A549 treated with CpdA at 1 μM for 4 hours (cell line): ENCODE measurements around the gene ABCA7. TPM values are rescaled to one million over a fixed set of nuclear protein-coding genes. Genes with fewer than 3 reads are reported as not detected.

ENCODE experiments used
- total RNA-seq: library from RNA; stranded (reverse); fragments of 200-300 nt; extraction: Qiagen RNA extraction; gene quantifications from 5 replicates; pipeline ENCODE4 v1.2.3, GENCODE V29; 2022; ENCODE audit warnings: low read depth

The ABCA7 gene, protein sequence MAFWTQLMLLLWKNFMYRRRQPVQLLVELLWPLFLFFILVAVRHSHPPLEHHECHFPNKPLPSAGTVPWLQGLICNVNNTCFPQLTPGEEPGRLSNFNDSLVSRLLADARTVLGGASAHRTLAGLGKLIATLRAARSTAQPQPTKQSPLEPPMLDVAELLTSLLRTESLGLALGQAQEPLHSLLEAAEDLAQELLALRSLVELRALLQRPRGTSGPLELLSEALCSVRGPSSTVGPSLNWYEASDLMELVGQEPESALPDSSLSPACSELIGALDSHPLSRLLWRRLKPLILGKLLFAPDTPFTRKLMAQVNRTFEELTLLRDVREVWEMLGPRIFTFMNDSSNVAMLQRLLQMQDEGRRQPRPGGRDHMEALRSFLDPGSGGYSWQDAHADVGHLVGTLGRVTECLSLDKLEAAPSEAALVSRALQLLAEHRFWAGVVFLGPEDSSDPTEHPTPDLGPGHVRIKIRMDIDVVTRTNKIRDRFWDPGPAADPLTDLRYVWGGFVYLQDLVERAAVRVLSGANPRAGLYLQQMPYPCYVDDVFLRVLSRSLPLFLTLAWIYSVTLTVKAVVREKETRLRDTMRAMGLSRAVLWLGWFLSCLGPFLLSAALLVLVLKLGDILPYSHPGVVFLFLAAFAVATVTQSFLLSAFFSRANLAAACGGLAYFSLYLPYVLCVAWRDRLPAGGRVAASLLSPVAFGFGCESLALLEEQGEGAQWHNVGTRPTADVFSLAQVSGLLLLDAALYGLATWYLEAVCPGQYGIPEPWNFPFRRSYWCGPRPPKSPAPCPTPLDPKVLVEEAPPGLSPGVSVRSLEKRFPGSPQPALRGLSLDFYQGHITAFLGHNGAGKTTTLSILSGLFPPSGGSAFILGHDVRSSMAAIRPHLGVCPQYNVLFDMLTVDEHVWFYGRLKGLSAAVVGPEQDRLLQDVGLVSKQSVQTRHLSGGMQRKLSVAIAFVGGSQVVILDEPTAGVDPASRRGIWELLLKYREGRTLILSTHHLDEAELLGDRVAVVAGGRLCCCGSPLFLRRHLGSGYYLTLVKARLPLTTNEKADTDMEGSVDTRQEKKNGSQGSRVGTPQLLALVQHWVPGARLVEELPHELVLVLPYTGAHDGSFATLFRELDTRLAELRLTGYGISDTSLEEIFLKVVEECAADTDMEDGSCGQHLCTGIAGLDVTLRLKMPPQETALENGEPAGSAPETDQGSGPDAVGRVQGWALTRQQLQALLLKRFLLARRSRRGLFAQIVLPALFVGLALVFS (N-terminal part only)
- total RNA-seq, result 5.8 to 11.0 TPM (median 7.6 TPM) in 5 replicates

GRCh38 chr19:1039646-1040475 is at the start of gene ABCA7:
Gene ABCA7, plus strand, starts transcription at chr19:1040107. Its CDS starts 1,255 bp downstream, at chr19:1041362.

GRCh38 chr19:1000095-1000494 is 39.8 kb upstream of the ABCA7 start, which contains the start of gene GRIN3B:
Gene GRIN3B, plus strand, starts transcription at chr19:1000419. Its CDS starts 19 bp downstream, at chr19:1000438.

DNA sequence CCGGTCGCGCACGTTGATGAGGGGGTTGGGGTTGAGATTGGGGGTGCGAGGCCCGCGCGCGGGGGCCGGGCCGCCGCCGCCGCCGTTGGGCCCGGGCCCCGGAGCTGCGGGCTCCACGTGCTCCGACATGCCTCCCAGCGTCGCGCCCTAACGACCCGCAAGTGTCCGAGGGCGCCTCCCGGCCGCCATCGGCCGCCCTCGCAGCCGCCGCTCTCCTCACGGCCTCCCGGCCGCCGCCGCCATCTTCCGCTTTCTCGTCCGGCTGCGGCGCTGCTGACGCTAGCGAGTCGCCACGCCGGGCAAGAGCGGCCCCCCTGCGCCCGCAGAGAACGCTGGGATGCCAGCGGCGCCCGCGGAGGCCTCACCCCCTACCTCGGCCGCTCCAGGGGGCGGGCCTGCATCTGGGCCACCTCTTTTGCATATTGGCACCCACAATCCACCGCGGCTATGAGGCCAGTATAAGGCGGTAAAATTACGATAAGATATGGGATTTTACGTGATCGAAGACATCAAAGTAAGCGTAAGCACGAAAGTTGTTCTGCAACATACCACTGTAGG is 19.0 kb upstream of the ABCA7 start, which contains the start of gene TMEM259:
Gene TMEM259, minus strand, starts transcription at position 256 of the 558 bp plus-strand sequence. Its CDS starts 127 bp downstream, at position 129.

DNA sequence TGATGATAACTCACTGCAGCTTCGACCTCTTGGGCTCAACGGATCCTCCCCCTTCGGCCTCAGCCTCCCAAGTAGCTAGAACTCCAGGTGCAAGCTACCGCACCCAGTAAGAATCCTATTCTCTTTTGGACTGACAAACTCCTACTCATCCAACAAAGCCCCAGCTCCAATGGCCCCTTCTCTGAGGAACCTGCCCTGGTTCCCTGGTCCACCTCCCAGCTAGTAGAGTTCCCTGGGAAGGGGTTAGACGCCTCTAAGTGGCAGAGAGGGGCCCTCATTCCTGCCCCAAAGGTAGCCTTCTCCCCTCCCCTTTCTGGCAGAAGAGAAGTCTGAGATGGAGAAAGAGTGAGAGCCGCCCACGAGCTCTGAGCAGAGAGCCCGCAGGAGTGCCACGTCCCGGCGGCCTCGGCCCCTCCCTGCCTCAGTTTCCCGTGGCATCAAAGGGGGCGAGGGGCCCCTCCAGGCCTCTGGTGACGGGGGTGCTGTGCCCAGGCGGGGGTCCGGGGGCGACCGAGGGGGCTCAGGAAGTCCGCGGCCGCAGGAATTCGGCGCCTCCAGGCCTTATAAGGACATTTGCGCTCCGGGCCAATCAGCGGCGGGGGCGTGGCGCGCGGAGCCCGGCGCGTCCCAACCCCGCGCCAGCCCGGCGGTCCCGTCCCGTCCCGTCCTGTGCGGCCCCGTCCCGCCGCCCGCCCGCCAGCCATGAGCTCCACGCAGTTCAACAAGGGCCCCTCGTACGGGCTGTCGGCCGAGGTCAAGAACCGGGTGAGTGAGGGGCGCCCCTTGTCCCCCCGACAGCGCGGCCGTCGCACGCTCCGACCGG is 13.7 kb upstream of the ABCA7 start, which contains the start of gene CNN2:
Gene CNN2, plus strand, starts transcription at position 649 of the 823 bp plus-strand sequence. Its CDS starts 54 bp downstream, at position 703.

DNA sequence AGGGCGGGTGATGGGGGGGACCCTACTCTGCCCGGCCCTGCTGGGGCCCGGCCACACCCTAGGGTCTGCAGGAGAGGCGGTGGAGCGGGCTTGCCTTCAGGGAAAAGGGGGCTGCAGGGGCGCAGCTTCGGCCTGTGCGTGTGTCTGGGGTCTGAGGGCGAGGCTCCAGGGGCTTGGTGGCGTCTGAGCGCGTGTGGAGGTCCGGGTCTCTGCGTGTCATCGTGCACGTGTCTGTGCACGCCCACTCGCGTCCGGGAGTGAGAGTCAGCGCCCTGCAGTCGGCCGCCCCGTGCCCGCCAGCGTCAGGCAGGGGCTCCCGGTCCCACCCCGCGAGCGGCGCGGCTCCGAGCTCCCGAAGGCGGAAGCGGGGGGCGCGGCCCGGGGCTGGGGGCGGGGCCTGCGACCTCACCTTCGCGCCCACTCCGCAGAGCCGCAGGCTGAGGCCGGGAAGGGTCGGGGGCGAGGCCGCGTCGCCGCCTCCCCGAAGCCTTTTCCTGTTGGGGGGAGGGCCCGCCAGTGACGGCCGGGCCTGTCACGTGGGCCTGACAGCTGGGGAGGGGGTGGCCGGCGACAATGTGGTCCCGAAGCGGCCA is 26.9 kb downstream of the ABCA7 start, which contains the start of gene ARHGAP45:
Gene ARHGAP45, plus strand, starts transcription at position 420 of the 593 bp plus-strand sequence. CDS start 239 bp downstream, outside the sequence.

GRCh38 chr19:1094978-1095701 is 55.2 kb downstream of the ABCA7 start, which contains the start of gene POLR2E:
Gene POLR2E, minus strand, starts transcription at chr19:1095375. Its CDS starts 60 bp downstream, at chr19:1095315.

GRCh38 chr19:1103708-1104310 is 63.9 kb downstream of the ABCA7 start, which contains the start of gene GPX4:
Gene GPX4, plus strand, starts transcription at chr19:1103994. Its CDS starts 50 bp downstream, at chr19:1104044.

Other genes starting within 250 kb of the ABCA7 start
- gene PTBP1, start 242.7 kb upstream of the ABCA7 start, total RNA-seq, result 223 to 257 TPM (median 229 TPM) in 5 replicates
- gene PLPPR3, start 218.2 kb upstream of the ABCA7 start, total RNA-seq, result 2.7 to 5.0 TPM (median 4.1 TPM) in 5 replicates
- 0.08 to 0.21 TPM (median 0.19 TPM) in 4 of 5 replicates, not detected in the other for gene AZU1, start 212.3 kb upstream of the ABCA7 start, total RNA-seq
- gene PRTN3, start 199.1 kb upstream of the ABCA7 start, total RNA-seq, result 0.21 to 0.36 TPM (median 0.29 TPM) in 4 of 5 replicates, not detected in the other
- gene ELANE, start 187.8 kb upstream of the ABCA7 start, total RNA-seq, result not detected in 5 replicates
- gene CFD, start 180.4 kb upstream of the ABCA7 start, total RNA-seq, result 8.5 to 21.1 TPM (median 18.0 TPM) in 5 replicates
- 11.0 to 24.5 TPM (median 19.4 TPM) in 5 replicates for gene MED16, start 146.9 kb upstream of the ABCA7 start, total RNA-seq
- gene RNU6-9, start 146.6 kb upstream of the ABCA7 start, total RNA-seq, result not detected in 5 replicates
- gene R3HDM4, start 126.9 kb upstream of the ABCA7 start, total RNA-seq, result 26.7 to 41.0 TPM (median 37.5 TPM) in 5 replicates
- gene KISS1R, start 122.8 kb upstream of the ABCA7 start, total RNA-seq, result 0.38 to 0.48 TPM (median 0.46 TPM) in 4 of 5 replicates, not detected in the other
- gene ARID3A, start 114.1 kb upstream of the ABCA7 start, total RNA-seq, result 2.9 to 5.8 TPM (median 5.2 TPM) in 5 replicates
- 40.6 to 72.1 TPM (median 63.9 TPM) in 5 replicates for gene WDR18, start 55.8 kb upstream of the ABCA7 start, total RNA-seq
- gene GRIN3B, start 39.7 kb upstream of the ABCA7 start, total RNA-seq, result 1.3 to 3.1 TPM (median 2.6 TPM) in 5 replicates
- gene TMEM259, start 19.0 kb upstream of the ABCA7 start, total RNA-seq, result 72.1 to 118 TPM (median 104 TPM) in 5 replicates
- gene RNU6-2, start 18.6 kb upstream of the ABCA7 start, total RNA-seq, result not detected in 5 replicates
- 48.1 to 59.4 TPM (median 53.7 TPM) in 5 replicates for gene CNN2, start 13.5 kb upstream of the ABCA7 start, total RNA-seq
- 1.8 to 2.2 TPM (median 2.0 TPM) in 5 replicates for gene ARHGAP45, start 27.1 kb downstream of the ABCA7 start, total RNA-seq
- 175 to 251 TPM (median 234 TPM) in 5 replicates for gene POLR2E, start 55.3 kb downstream of the ABCA7 start, total RNA-seq
- 387 to 508 TPM (median 482 TPM) in 5 replicates for gene GPX4, start 63.9 kb downstream of the ABCA7 start, total RNA-seq
- 31.9 to 52.8 TPM (median 46.5 TPM) in 5 replicates for gene SBNO2, start 134.2 kb downstream of the ABCA7 start, total RNA-seq
- 38.1 to 41.5 TPM (median 39.5 TPM) in 5 replicates for gene STK11, start 165.7 kb downstream of the ABCA7 start, total RNA-seq
- 2.7 to 4.6 TPM (median 4.4 TPM) in 5 replicates for gene CBARP, start 197.9 kb downstream of the ABCA7 start, total RNA-seq
- 82.0 to 171 TPM (median 161 TPM) in 5 replicates for gene ATP5F1D, start 201.6 kb downstream of the ABCA7 start, total RNA-seq
- gene MIDN, start 208.5 kb downstream of the ABCA7 start, total RNA-seq, result 40.2 to 50.8 TPM (median 42.4 TPM) in 5 replicates
- 84.4 to 193 TPM (median 96.4 TPM) in 5 replicates for gene CIRBP, start 229.2 kb downstream of the ABCA7 start, total RNA-seq
- gene FAM174C, start 235.4 kb downstream of the ABCA7 start, total RNA-seq, result 46.2 to 97.9 TPM (median 81.9 TPM) in 5 replicates
- gene EFNA2, start 245.8 kb downstream of the ABCA7 start, total RNA-seq, result 0.98 to 2.3 TPM (median 1.7 TPM) in 5 replicates